Bronchial smooth muscle cell (primary cell): ENCODE measurements around the gene COPS7B. TPM values are rescaled to one million over a fixed set of nuclear protein-coding genes. Genes with fewer than 3 reads are reported as not detected.

Source experiments
- total RNA-seq: library from RNA; depleted of rRNA; stranded (reverse); fragments of >200 nt; gene quantifications from 2 replicates; pipeline ENCODE4 v1.2.1, GENCODE V29; 2014

Gene COPS7B
- 14.0 and 16.9 TPM in 2 replicates for total RNA-seq

DNA sequence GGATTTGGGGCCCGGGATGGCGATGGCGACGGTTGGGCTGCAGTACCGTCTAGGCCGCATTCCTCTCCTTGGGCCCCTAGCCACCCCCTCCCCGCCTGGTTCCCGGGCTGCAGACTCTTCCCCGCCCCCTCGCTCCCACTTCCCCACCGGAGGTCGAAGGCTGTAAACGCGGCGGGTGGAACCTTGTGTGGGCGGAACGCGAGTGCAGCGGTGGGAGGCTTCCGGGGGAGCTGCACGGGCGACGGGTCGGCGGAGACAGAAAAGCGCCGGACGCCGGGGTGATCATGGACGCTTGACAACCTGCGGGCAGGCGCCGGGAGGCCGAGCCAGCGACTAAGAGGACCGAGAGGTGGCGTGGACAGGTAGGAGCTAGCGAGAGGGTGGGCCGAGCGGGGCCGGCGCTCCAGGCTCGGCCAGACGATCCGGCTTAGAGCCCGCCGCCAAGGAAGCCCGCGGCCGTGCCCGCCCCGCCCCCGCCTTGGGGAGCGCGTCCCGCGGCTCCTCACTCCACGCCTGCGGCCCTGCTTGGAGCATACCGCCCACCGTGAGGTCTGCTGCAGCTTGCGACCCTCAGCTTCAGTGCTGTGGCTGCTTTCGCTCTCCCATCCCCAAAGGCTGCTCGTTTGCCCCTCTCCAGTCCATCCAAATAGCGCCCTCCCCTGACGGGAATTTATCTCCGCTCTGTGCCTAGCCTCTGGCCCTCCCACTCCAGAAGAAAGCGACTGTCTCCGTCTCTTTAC, at the start of gene COPS7B:
COPS7B (plus strand) TSS at position 269 of the 740 bp plus-strand sequence. CDS start 2,126 bp downstream, outside the sequence.

DNA sequence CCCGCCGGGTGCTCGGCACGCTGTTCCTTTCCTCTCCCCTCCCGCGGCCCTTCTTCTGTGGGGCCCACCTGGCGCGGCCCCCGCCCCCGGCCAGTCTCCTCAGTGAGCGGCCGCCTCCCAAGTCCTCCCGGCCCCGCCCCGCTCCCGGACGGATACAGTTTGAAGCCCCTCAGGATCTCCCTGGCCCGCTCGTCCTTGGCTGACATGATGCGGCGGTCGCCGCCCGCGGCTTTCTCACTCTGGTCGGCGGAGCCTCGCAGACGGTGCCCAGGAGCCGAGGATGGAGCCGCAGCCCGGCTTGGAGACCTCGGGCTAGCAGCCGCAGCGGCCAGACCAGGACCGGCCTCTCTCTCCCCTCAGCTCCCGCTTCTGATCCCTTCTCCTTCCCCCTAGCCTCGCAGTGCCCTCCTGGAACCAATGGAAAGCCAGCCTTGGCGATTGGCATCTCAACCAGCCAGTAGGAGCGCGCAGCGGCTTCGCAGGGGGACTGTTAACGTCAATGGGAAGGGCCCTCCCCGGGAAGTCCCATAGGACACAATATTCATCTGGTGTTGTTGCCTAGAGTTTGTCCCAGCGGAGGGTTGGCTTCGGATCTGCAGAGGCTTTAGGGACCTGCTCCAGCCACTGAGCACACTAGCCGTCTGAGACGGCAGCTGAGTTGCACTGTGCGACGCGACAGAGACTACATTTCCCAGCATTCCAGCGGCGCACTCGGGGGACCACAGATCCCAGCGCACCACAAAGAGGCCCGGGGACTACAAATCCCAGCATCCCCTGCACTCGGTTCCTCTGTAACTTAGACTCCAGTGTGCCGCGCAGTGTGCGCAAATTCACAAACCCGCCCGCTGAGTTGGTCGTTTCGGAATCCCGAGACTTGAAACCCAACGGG, 5.1 kb upstream of the COPS7B start, which contains the start of gene PDE6D:
PDE6D (minus strand) TSS at position 374 of the 889 bp plus-strand sequence; CDS start at position 206, 168 bp downstream.

Other genes starting within 250 kb of the COPS7B start
- gene TEX44, start 193.6 kb upstream of the COPS7B start, total RNA-seq, result not detected in 2 replicates
- gene PTMA, start 77.9 kb upstream of the COPS7B start, total RNA-seq, result 630 and 1,282 TPM in 2 replicates
- gene PDE6D, start 5.2 kb upstream of the COPS7B start, total RNA-seq, result 8.2 and 9.3 TPM in 2 replicates
- 0.16 TPM in 1 of 2 replicates, not detected in the other for gene NPPC, start 140.0 kb downstream of the COPS7B start, total RNA-seq
- gene DIS3L2, start 175.3 kb downstream of the COPS7B start, total RNA-seq, result 13.3 and 14.2 TPM in 2 replicates